Testis (tissue), 2 donors: ENCODE results near the gene RHOV.

ENCODE experiments used
- POLR2A ChIP-seq: fragments of 450-650 bp; IDR thresholded peaks from one replicate; pipeline ENCODE4 v1.6.1; 2017; ENCODE audit warnings: antibody characterized with exemption, mild to moderate bottlenecking, moderate library complexity
- TF ChIP-seq, protein P1 (sequence below), 3 experiments: fragments of 450-650 bp in 2 of 3; fragments of 200-600 bp in 1 of 3; sonication (generic) in 1 of 3; IDR thresholded peaks; one replicate each; pipeline ENCODE4 v1.5.1; 2016 to 2019; ENCODE audit warnings: antibody characterized with exemption in 3 of 3, mild to moderate bottlenecking in 2 of 3, moderate library complexity in 1 of 3

DNA sequence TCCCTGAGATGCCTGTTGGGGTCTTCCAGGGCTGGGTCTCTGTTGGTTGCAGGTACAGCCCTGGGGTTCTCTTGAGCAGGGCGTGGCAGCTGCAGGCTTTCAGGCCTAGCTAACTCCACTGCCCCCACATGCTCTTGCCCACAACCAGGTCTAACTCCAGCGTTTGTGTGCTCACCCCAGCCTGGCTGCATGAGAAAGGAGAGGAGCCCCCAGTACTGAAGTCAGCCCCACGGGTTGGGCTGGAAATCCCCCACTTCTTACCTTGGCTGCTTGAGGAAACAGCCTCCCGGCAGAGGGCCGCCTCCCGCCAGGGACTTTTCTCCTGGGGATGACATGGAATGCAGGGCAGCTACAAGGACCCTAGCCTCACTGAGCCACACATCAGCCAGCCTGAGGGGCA lies 38.4 kb upstream of the RHOV start:
- TF ChIP-seq, protein P1, sequence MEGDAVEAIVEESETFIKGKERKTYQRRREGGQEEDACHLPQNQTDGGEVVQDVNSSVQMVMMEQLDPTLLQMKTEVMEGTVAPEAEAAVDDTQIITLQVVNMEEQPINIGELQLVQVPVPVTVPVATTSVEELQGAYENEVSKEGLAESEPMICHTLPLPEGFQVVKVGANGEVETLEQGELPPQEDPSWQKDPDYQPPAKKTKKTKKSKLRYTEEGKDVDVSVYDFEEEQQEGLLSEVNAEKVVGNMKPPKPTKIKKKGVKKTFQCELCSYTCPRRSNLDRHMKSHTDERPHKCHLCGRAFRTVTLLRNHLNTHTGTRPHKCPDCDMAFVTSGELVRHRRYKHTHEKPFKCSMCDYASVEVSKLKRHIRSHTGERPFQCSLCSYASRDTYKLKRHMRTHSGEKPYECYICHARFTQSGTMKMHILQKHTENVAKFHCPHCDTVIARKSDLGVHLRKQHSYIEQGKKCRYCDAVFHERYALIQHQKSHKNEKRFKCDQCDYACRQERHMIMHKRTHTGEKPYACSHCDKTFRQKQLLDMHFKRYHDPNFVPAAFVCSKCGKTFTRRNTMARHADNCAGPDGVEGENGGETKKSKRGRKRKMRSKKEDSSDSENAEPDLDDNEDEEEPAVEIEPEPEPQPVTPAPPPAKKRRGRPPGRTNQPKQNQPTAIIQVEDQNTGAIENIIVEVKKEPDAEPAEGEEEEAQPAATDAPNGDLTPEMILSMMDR (IDR thresholded peaks at IDR 0.05): no peak
- no peak for TF ChIP-seq POLR2A
